KG1 (cell line): Measurements from ENCODE around the gene VPS37D.
"Not testable (repeated sequence)": the region's sequence is repeated elsewhere in the genome, so short reads cannot be mapped to it uniquely, and the experiment has no call there.

Experiments
- DNase-seq: peaks from one replicate; lab custom pipeline; 2025; lab: John Stamatoyannopoulos, UW

VPS37D gene, protein sequence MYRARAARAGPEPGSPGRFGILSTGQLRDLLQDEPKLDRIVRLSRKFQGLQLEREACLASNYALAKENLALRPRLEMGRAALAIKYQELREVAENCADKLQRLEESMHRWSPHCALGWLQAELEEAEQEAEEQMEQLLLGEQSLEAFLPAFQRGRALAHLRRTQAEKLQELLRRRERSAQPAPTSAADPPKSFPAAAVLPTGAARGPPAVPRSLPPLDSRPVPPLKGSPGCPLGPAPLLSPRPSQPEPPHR

DNA sequence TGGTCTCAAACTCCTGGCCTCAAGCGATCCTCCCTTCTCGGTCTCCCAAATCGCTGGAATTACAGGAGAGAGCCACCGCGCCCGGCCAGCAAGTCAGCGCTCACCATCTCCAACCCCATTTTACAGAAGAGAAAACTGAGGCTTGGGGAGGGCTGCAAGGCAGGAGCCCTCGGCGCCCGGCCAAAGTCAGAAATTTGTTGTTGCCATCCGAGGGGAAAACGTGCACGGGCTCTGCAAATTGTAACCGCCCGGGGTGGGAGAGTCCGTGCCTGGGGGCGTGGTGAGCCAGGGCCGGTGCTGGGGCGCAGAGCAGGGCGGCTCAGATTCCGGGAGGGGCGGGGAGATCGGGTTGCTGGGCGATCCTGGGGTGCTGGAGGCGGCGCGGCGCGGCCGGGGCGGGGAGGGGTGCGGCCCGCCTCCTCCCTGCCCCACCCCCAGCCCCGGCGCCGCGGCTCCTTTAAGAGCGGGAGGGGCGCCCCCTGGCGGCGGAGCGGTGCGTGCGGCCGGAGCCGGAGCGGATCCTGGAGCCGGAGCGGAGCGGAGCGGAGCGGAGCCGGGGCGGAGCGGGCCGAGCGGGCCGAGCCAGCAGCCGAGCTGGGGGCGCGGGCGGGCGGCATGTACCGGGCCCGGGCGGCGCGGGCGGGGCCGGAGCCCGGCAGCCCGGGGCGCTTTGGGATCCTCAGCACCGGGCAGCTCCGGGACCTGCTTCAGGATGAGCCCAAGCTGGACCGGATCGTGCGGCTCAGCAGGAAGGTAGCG, at the start of gene VPS37D:
Gene VPS37D, plus strand, starts transcription at position 488 of the 759 bp plus-strand sequence. Its CDS starts 128 bp downstream, at position 616.
- peak; percentile 68 for DNase-seq

DNA sequence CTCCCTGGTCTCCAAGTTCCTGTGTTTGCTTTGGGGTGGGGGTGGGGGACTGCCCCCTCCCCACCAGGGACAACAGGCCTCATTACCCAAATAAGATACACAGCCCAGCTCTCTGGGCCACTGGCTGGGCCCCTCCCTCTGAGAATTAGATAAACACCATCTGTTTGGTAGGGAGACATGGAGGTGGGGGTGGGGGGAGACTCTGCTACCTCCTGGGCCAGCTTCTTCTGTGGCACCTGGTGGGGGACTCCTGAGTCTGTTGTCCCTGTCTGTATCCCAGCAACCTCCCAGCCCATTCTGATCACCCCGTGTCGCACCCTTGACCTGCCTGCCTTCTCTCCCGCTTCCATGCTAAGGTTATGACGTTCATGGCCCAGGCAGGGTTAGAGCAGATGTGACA, 49.1 kb upstream of the VPS37D start:
- no peak for DNase-seq

DNA sequence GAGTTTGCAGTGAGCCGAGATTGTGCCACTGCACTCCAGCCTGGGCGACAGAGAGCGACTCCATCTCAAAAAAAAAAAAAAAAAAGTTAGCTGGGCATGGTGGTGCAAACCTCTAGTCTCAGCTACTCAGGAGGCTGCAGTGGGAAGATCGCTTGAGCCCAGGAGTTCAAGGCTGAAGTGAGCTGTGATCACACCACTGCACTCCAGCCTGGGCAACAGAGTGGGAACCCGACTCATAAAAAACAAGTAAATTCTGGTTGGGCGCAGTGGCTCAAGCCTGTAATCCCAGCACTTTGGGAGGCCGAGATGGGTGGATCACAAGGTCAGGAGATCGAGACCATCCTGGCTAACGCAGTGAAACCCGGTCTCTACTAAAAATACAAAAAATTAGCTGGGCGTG, 48.2 kb upstream of the VPS37D start:
- not testable (repeated sequence) for DNase-seq

DNA sequence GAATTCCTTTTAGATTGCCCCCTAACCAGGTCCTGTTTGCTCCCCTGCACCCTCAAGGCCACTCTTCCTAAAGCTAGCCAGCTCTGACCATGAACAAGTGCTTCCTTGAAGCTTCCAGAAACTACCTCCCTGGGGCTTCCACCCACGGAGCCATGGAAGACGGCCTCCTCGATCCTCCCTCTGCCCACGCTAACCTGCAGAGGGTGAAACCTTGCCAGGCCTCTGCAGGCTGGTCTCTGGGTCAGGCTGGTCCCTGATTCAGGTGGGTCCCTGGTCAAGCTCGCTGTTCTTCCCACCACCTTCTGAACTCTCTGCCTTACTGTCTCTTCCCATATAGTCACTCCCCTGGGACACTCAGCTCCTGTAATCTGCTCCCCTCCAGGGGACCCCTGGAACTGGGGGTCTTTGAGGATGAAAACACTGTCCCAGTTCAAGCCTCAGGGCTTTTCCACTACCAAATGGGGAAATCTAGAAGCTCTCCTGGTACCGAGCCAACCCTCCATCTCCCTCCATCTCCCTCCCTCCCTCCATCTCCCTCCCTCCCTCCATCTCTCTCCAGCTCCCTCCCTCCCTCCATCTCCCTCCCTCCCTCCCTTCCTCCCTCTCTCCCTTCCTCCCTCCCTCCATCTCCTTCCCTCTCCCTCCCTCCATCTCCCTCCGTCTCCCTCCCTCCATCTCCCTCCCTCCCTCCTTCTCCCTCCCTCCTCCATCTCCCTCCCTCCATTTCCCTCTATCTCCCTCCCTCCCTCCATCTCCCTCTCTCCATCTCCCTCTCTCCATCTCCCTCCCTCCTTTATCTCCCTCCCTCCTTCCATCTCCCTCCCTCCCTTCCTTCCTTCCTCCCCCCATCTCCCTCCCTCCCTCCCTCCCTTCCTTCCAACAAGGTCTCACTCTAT, 46.2 kb upstream of the VPS37D start:
- DNase-seq = no peak

DNA sequence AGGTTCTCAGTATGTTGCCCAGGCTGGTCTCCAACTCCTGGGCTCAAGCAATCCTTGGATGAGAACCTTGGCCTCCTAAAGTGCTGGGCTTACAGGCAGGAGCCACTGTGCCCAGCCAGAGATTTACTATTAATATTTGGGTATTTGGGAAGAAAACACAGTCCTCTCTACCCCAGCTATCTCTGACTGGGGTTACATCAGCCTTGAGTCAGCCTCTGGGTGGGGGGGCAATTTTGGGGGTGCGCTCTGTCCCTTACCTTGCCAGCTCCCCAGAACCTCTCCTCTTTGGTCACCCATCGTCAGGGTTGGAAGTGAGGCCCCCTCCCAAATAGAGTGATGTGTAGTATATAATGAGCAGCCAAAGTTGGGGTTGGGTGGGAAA, 45.1 kb upstream of the VPS37D start:
- no peak for DNase-seq

DNA sequence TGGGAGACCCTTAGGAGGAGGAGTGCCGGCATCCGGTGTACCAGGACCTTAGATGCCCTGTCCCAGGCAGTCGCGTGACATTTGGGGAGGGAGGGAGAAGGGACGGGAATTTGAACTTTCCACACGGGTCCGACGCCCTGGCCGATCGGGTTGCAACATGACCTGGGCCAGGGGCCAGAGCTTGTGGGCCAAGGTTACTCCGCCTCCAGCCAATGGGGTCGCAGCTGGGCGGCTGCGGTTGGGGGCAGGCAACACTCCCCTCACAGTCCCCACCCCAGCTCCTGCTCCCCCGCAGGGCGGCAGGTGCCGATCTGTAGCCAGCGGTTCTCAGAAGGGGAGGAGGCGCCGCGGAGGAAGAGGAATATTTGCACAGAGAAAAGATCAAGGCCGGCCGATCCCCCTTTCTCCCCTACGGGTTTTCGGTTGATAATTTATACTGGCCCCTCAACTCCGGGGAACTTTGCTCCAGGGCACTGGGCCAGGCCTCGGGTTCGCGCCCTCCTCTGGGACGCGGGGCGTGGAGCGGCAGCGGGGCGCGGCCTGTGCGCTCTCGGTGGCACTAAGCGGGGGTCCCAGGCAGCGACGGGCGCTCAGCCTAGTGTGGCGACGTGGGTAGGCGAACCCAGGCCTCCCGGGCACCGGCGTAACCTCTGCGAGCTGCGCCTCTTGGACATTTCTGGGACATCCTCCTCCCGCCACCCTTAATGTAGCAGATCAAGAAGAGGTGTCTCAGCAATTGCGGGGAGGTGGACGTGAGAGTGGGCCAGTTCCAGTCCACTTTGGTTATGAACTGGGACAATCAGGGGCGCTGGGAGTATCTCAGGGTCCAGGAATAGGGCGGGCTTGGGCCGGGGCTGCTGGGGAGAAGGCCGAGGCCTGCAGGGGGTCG, 44.5 kb upstream of the VPS37D start:
- DNase-seq = no peak

DNA sequence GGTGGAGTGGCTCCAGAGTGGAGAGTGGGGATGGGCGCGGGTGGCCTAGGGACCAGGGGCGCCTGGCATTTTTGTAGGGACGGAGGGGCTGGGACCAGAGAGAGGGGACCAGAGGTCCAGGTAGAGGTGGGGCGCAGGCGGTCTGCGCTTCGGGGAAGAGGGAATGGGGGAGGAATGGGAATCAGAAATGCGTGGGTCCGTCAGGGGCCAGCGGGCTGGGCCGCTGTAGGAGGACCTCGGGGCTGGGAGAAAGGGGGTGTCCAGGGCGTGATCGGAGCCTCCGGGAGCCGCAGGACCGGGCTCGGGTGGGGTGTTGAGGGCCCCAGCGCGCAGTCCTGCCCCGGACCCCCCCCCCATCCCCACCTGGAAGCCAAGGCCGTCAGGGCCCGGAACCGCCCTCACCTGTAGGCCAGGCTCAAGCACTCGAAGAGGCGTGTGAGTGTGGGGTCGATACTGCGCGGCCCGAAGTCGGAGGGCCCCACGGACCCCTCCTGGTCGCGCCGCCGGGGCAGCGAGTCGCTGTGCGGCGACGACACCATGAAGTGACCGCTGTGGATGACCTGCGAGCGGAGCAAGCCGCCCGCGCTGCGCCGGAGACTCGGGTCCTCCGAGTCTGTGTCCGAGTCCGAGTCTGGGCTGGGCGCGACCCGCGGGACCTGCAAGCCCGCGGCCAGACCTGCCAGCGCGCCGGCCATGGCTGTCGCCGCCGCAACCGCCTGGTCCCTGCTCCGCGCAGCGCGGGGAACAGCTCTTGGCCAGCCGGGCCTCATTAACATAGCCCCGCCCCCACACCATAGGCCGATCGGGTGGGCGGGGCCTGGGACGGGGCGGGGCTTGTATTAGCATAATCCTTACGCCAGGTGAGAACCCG, 43.6 kb upstream of the VPS37D start, which contains the start of gene MLXIPL:
Gene MLXIPL, minus strand, starts transcription at position 725 of the 871 bp plus-strand sequence. Its CDS starts 30 bp downstream, at position 695.
- no peak for DNase-seq

DNA sequence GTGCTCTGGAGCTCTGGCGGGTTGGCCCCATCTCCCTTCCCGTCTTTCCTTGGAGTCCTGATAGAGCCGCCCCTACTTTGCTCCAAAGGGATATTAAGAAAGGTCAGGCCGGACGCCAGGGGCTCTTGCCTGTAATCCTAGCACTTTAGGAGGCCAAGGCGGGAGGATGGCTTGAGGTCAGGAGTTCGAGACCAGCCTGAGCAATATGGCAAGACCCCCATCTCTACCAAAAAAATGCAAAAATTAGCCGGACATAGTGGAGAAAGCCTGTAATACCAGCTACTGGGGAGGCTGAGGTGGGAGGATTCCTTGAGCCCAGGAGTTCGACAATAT, 43.0 kb upstream of the VPS37D start:
- no peak for DNase-seq

DNA sequence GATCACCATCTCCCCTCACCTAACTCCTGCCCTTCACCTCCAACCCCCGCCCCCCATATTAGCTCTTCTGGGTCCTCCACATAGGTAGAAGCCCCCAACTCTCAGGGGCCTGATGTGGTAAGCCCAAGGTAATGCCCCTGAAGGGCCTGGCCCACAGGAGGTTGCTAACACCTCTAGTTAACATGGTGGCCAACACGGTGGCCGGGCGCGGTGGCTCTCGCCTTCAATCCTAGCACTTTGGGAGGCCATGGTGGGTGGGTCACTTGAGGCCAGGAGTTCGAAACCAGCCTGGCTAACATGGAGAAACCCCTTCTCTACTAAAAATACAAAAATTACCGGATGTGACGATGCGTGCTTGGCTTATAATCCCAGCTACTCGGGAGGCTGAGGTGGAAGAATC, 42.4 kb upstream of the VPS37D start:
- no peak for DNase-seq

DNA sequence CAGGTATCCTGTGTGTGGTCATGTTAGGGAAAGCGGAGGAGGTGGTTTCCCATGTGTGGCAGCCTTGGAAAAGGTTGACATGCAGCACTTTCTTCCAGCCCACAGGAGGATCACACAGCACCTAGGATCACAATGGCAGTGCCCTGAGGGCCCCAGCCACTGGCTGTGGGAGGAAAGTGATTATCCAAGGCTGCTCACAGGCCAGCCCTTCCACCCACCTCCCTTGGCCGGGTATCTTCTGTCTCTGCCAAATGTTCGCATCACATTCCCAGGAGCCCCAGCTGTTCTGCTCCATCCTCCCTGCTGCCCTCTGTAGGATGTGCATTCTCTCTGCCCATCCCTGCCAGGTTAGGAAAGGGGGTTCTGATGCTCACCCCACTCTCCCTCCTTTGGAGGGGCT, 40.8 kb upstream of the VPS37D start:
- no peak for DNase-seq

DNA sequence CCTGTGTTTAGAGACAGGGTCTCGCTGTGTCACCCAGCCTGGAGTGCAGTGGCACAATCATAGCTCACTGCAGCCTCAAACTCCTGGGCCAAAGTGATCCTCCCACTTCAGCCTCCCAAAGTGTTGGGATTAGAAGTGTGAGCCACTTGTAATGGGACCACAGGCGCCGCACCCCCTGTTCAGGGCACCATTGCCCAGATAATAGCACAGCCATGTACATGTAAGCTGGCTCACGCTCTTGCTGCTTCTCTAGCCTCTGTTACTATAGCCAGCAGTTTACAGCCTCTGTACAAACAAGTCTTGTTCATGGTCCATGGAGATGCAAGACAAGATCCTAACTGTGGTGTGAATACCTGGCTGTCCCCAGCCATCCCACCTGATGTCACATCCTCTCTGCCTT, 39.1 kb upstream of the VPS37D start:
- no peak for DNase-seq

DNA sequence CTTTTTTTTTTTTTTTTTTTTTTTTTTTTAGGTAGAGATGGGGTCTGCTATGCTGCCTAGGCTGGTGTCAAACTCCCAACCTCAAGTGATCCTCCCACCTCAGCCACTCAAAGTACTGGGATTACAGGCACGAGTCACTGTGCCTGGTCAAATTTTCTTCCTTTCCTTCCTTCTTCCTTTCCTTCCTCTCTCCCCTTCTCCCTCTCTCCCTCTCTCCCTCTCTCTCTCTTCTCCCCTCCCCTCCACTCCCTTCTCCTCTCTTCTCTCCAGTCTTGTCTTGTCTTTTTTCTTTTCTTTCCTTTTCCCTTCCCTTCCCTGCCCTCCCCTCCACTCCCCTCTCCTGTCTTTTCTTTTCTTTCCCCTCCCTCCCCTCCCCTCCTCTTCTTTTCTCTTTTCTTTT, 36.1 kb upstream of the VPS37D start:
- DNase-seq = no peak

DNA sequence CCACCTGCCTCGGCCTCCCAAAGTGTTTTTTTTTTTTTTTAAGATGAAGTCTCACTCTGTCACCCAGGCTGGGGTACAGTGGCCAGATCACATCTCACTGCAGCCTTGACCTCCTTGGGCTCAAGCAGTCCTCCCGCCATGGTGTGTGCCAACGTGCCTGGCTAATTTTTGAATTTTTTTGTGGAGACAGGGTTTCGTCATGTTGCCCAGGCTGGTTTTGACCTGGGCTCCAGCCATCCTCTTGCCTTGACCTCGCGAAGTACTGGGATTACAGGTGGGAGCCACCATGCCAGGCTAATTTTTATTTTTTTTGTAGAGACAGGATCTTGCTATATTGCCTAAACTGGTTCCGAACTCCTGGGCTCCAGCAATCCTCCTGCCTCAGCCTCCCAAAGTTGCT, 34.3 kb upstream of the VPS37D start:
- DNase-seq = no peak

DNA sequence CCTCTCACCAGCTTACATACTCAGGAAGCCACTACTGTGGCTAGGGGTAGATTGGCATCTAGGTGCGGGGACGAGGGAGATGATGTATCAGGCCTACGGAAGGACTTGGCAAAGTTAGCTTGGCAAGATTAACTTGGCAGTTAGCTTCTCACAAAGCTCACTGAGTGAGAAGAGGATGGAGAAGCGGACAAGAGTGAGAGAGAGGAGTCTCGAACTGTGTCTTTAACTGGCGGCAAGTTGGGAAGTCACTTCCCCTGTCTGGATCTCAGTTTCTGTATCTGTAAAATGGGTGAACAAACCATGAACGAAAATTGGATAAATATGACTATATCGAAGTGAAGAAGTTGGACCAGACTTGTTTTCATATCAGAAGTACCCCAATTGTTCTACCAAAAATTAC, 33.8 kb upstream of the VPS37D start:
- no peak for DNase-seq

DNA sequence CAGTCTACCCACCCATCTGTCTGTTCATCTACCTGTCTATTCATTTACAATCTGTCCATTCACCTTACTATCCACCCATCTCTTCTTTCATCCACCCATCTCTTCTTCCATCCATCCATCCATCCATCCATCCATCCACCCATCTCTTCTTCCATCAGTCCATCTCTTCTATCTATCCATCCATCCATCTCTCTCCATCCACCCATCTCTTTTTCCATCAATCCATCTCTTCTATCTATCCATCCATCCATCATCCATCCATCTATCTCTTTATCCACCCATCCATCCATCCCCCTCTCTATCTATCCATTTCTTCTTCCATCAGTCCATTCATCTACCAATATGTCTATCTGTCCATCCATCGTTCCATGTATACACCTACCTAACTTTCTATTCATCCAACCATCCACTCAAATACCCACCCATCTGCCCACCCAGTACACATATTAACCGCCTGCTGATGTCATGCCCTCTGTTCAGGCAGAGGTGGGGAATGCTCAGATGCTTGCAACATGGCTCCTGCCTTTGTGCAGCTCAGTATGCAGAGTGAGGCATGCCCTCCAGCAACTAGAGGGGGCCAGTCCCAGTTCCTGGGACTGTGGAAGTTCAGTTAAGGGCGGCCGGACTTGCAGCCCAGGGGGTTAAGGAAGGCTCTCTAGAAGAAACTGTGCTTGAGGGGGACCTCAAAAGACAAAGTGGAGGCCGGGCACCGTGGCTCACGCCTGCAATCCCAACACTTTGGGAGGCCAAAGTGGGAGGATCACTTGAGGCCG, 32.0 kb upstream of the VPS37D start:
- DNase-seq = no peak

DNA sequence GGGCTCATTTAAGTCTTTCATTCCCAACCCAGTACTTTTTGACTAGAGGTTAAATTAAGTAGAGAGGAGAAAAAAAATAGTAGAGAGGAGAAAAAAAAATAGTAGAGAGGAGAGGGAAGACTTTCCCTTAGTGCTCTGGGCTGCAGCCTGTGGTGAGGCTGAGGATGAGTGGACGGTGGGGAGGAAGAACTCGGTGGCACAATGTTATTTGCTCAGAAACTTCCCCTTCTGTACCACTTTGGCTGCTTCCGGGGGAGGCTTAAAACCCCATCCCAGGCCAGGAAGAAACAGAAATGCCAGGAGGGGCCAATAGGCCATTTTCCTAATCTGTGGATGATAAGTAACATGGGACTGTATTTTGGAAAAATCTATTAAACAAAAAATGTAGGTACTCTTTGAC, 28.7 kb upstream of the VPS37D start:
- DNase-seq = no peak

DNA sequence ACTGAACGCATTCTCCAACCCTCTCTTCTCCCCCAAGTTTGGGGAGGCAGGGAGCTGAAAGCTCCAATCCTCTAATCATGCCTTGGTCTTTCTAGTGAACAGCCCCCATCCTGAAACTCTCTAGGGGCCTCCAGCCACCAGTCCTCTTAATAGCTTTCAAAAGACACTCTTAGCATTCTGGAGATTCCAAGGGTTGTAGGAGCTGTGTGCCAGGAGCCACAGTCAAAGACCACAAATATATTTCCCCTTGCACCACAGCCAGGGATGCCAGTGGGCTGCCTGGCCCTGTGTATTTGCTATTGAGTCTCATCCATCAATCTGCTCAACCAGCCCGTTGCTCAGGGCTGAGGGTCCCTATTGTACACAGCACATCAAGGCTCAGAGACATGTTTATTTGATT, 24.8 kb upstream of the VPS37D start:
- no peak for DNase-seq

DNA sequence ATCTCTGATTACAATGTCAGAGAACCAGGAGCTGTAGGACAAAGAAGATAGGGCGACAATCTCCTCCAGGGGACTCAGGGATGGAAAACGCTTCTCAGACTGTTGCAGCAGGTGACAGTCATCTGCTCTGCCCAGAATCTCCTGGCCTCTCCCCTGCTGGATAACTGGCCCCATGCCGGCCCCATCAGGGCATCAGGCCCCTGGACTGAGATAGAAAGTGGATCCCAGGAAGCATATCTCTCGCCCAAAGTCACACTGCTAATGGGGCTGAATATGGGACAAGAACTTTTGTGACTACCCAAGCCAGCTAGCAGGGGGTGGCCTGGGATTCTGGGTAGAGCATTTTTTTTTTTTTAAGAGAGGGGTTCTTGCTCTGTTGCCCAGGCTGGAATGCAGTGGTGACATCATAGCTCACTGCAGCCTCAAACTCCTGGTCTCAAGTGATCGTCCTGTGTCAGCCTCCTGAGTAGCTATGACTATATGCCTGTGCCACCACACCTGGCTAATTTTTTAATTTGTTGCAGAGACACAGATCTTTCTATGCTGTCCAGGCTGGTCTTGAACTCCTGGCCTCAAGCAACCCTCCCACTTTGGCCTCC, 22.8 kb upstream of the VPS37D start:
- no peak for DNase-seq

DNA sequence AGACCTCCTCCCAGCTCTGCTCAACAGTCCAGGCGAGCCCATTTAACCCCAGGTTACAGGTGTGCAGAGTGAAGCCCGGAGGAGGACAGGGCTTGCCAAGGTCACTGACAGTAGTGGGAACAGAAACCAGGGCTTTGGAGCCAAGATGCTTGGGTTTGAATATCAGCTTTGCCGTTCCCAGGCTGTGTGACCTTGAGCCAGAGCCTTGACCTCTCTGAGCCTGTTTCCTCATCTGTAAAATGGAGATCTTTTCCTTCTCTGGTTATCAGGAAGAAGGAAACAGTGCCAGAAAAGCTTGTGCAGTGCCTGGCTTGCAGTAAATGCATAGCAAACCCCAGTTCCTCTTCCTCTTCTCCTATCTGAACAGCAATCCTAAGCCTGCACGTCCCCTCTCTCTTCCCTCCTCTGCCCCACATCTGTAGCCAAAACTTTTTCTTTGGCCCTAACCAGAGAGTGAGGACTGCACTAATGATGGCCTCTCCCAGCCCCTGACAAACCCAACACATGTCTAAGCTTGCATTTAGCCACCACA, 21.9 kb upstream of the VPS37D start:
- DNase-seq = no peak
